HEK293 (cell line): ENCODE data around the gene DNAAF5.
A peak's percentile ranks its signal among the peaks of the same experiment; 100 is the strongest.

Source experiments
- CTCF ChIA-PET: fragments of 350-600 bp; formaldehyde crosslinking; extraction: SDS; loops from one replicate; lab custom pipeline; 2021; ENCODE audit warnings: antibody characterized with exemption; lab: Yijun Ruan, JAX
- POLR2A ChIA-PET: fragments of 300-600 bp; formaldehyde crosslinking; extraction: SDS; loops from one replicate; lab custom pipeline; 2020; ENCODE audit warnings: antibody characterized with exemption, inconsistent platforms; lab: Yijun Ruan, JAX
- H3K27ac ChIP-seq: fragments of 200-500 bp; sonication (Bioruptor generic); 2 replicates; pipeline ENCODE4 v1.5.1; 2014; ENCODE audit warnings: low read depth, low read length, control low read depth, inconsistent platforms; ENCODE audit errors: extremely low read depth
- H3K36me3 ChIP-seq, 2 experiments: fragments of 200-500 bp in 1 of 2; sonication (Bioruptor generic) in 1 of 2; 1 replicate in 1 of 2; 2 replicates in 1 of 2; pipeline ENCODE4 v1.5.1; 2014 to 2017; ENCODE audit warnings: inconsistent platforms in 2 of 2, low read length in 2 of 2; ENCODE audit not compliant: control insufficient read depth in 2 of 2, insufficient read depth in 1 of 2
- H3K4me1 ChIP-seq: fragments of 200-500 bp; sonication (Bioruptor generic); 2 replicates; pipeline ENCODE4 v1.5.1; 2014; ENCODE audit warnings: mild to moderate bottlenecking, low read length, inconsistent platforms; ENCODE audit not compliant: control insufficient read depth, insufficient read depth
- H3K4me3 ChIP-seq: 2 replicates; pipeline ENCODE4 v1.5.1; 2011; ENCODE audit warnings: low read depth, mild to moderate bottlenecking, control low read depth, low read length, moderate library complexity
- H3K9me3 ChIP-seq: fragments of 200-500 bp; sonication (Bioruptor generic); 2 replicates; pipeline ENCODE4 v1.5.1; 2014; ENCODE audit warnings: low read depth, low read length, inconsistent platforms; ENCODE audit not compliant: control insufficient read depth, insufficient read depth
- GLIS1 ChIP-seq: fragments of 450-650 bp; formaldehyde crosslinking; IDR thresholded peaks from 2 replicates; pipeline ENCODE4 v1.5.1; 2016; ENCODE audit warnings: missing biosample characterization, missing genetic modification characterization
- SETDB1 ChIP-seq: IDR thresholded peaks from one replicate; pipeline ENCODE4 v1.6.1; 2017; ENCODE audit warnings: mild to moderate bottlenecking, low read length, moderate library complexity, mixed read lengths; ENCODE audit not compliant: insufficient read length
- ZFHX2 ChIP-seq: fragments of 450-650 bp; formaldehyde crosslinking; conservative IDR thresholded peaks from 2 replicates; pipeline ENCODE4 v1.5.1; 2016; ENCODE audit warnings: missing biosample characterization, missing genetic modification characterization
- ZNF121 ChIP-seq: fragments of 450-650 bp; formaldehyde crosslinking; IDR thresholded peaks from 2 replicates; pipeline ENCODE4 v1.5.1; 2016; ENCODE audit warnings: missing biosample characterization, missing genetic modification characterization
- ZNF155 ChIP-seq: fragments of 450-650 bp; formaldehyde crosslinking; IDR thresholded peaks from 2 replicates; pipeline ENCODE4 v1.5.1; 2016; ENCODE audit warnings: missing biosample characterization, missing genetic modification characterization
- ZNF157 ChIP-seq: fragments of 450-650 bp; formaldehyde crosslinking; IDR thresholded peaks from 2 replicates; pipeline ENCODE4 v1.5.1; 2016; ENCODE audit warnings: missing biosample characterization, missing genetic modification characterization
- ZNF169 ChIP-seq: fragments of 450-650 bp; formaldehyde crosslinking; IDR thresholded peaks from 2 replicates; pipeline ENCODE4 v1.5.1; 2016; ENCODE audit warnings: missing biosample characterization, missing genetic modification characterization
- ZNF175 ChIP-seq: fragments of 450-650 bp; formaldehyde crosslinking; IDR thresholded peaks from 2 replicates; pipeline ENCODE4 v1.5.1; 2016; ENCODE audit warnings: missing biosample characterization, missing genetic modification characterization
- ZNF23 ChIP-seq: fragments of 450-650 bp; formaldehyde crosslinking; IDR thresholded peaks from 2 replicates; pipeline ENCODE4 v1.5.1; 2016; ENCODE audit warnings: missing biosample characterization, missing genetic modification characterization, borderline replicate concordance
- ZNF366 ChIP-seq: fragments of 450-650 bp; formaldehyde crosslinking; conservative IDR thresholded peaks from 2 replicates; pipeline ENCODE4 v1.5.1; 2016; ENCODE audit warnings: missing biosample characterization, missing genetic modification characterization
- ZNF548 ChIP-seq: fragments of 450-650 bp; formaldehyde crosslinking; IDR thresholded peaks from 2 replicates; pipeline ENCODE4 v1.5.1; 2016; ENCODE audit warnings: missing biosample characterization, missing genetic modification characterization
- ZNF558 ChIP-seq: fragments of 450-650 bp; formaldehyde crosslinking; IDR thresholded peaks from 2 replicates; pipeline ENCODE4 v1.5.1; 2016; ENCODE audit warnings: missing biosample characterization, missing genetic modification characterization
- ZNF596 ChIP-seq: fragments of 450-650 bp; IDR thresholded peaks from 2 replicates; pipeline ENCODE4 v1.5.0; 2018; ENCODE audit warnings: missing biosample characterization, mild to moderate bottlenecking, missing genetic modification characterization, moderate library complexity
- ZNF621 ChIP-seq: fragments of 450-650 bp; formaldehyde crosslinking; IDR thresholded peaks from 2 replicates; pipeline ENCODE4 v1.5.1; 2017; ENCODE audit warnings: missing biosample characterization, missing genetic modification characterization
- ZNF660 ChIP-seq: fragments of 450-650 bp; IDR thresholded peaks from 2 replicates; pipeline ENCODE4 v1.5.1; 2018; ENCODE audit warnings: missing biosample characterization, mild to moderate bottlenecking, missing genetic modification characterization
- ZNF76 ChIP-seq: fragments of 450-650 bp; formaldehyde crosslinking; IDR thresholded peaks from 2 replicates; pipeline ENCODE4; 2016; ENCODE audit warnings: low read depth, missing biosample characterization, missing genetic modification characterization, borderline replicate concordance
- ZXDB ChIP-seq: fragments of 450-650 bp; formaldehyde crosslinking; IDR thresholded peaks from 2 replicates; pipeline ENCODE4 v1.5.1; 2016; ENCODE audit warnings: missing biosample characterization, missing genetic modification characterization

DNAAF5 gene

DNA sequence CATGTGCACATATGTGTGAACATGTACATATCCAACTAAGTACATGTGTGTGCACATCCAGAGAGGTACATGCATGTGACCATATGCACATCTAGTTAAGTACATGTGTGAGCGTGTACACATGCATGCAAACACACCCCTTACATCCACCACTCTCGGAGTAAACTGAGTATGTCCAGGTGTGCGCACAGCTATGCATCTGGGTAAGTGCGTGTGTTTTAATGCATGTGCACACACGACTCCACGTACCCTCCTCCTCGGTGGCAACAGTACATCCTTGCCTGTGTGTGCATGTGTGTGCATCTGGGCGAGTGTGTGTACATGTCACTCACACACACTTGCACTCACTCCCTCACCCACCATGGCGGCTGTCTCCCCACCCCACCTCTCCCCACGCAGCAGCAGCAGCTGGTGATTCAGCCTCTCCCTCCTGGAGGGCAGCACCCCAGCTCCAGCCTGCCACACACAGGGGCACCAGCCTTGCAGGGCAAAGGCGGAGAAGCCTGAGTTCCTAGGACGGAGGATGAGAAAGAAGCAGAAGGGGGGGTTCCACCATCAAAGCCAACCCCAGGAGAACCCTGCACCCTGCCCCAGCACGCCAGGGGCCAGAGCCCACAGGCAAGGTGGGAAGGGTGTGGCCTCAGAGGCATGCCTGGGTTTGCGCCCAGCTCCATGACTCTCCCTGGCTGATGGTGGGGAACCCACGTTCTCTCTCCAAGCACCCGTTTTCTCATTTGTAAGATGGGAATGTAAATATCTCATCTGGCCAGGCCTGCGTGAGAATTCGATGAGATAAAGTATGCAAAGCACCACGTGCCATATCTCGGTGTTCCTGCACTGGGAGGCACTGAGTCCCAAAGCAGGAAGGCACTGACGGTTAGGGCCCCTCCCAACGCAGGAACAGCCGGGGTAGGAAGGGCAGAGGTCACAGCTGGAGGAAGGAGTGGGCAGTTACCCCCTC lies 27.7 kb upstream of the DNAAF5 start:
- TF ChIP-seq ZNF169 (no peak), ZNF596 (no peak)
- peaks cover 0 to 5% of the 10 kb centered on the region in 2 experiments; a peak in 1 of 3 replicates for H3K36me3 ChIP-seq
- ChIA-PET POLR2A (no interaction called here), CTCF (no interaction called here)
- no peaks in the 10 kb centered on the region for H3K4me1 ChIP-seq
- no peaks in the 10 kb centered on the region for H3K9me3 ChIP-seq
- H3K4me3 ChIP-seq: no peak overlapping the region
- H3K27ac ChIP-seq: no peak overlapping the region

GRCh38 chr7:699476-700170 lies 26.9 kb upstream of the DNAAF5 start:
- Histone ChIP-seq H3K9me3 (no peaks in the 10 kb centered on the region), H3K27ac (no peak overlapping the region), H3K4me3 (no peak overlapping the region), H3K4me1 (no peaks in the 10 kb centered on the region), H3K36me3 (peaks cover 0 to 5% of the 10 kb centered on the region in 2 experiments; a peak in 1 of 3 replicates)
- ChIA-PET POLR2A (no interaction called here), CTCF (no interaction called here)
- no peak for TF ChIP-seq ZNF23
- no peak for TF ChIP-seq ZNF121 (tag by site-specific recombination)
- 0 out of 2 replicates have a peak, but pooled peaks have one; percentile 20 for TF ChIP-seq ZFHX2 (tag by site-specific recombination)
- no peak for TF ChIP-seq GLIS1 (tag by site-specific recombination)
- TF ChIP-seq ZNF157 (tag by site-specific recombination): no peak
- no peak for TF ChIP-seq ZNF621 (tag by site-specific recombination)

DNA sequence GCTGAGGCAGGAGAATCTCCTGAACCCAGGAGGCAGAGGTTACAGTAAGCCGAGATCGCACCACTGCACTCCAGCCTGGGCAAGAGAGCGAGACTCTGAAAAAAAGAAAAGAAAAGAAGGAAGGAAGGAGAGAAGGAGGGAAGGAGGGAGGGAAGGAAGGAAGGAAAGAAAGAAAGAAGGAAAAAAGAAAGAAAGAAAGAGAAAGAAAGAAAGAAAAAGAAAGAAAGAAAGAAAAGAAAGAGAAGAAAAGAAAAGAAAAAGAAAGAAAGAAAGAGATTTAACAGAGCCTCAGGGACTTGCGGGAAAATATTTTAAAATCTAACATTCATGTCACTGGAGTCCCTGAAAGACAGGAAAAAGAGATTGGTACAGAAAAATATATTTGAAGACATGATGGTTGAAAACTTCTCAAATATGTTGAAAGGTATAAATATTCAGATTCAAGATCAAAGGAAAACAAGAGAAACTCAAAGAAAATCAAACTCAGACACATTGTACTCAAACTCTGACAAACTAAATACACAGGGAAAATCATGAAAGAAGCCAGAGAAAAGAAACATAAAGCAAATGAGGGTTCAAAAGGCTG lies 25.3 kb upstream of the DNAAF5 start:
- ChIA-PET CTCF (no interaction called here), POLR2A (no interaction called here)
- H3K27ac ChIP-seq: no peak overlapping the region
- H3K9me3 ChIP-seq: no peaks in the 10 kb centered on the region
- TF ChIP-seq ZNF157 (tag by site-specific recombination): no peak
- TF ChIP-seq ZNF558 (tag by site-specific recombination): peak; percentile 93
- TF ChIP-seq ZNF548 (tag by site-specific recombination): no peak
- TF ChIP-seq ZNF175: no peak
- TF ChIP-seq ZNF366 (tag by site-specific recombination): peak; percentile 87
- no peak for TF ChIP-seq ZNF155 (tag by site-specific recombination)
- TF ChIP-seq ZXDB: no peak
- no peak for TF ChIP-seq ZNF76 (tag by site-specific recombination)
- no peak overlapping the region for H3K4me3 ChIP-seq
- peaks cover 0 to 5% of the 10 kb centered on the region in 2 experiments; a peak in 1 of 3 replicates for H3K36me3 ChIP-seq
- H3K4me1 ChIP-seq: no peaks in the 10 kb centered on the region

DNA sequence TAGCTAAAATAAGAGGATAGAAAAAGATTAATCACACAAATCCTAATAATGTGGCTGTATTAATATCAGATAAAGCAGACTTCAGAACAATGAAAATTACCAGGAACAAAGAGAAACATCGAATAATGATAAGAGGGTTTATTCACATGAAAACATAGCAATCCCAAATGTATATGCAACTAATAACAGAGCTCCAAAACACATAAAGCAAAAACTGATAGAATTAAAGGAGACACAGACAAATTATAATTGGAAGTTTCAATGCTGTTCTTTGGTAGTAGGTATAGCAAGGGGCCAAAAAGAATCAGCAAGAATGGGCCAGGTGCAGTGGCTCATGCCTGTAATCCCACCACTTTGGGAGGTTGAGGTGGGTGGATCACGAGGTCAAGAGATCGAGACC lies 23.4 kb upstream of the DNAAF5 start:
- TF ChIP-seq ZNF660 (tag by site-specific recombination) (no peak), SETDB1 (peak; percentile 77)
- TF ChIP-seq, all 188 proteins: peak for 1
- H3K9me3 ChIP-seq: no peaks in the 10 kb centered on the region
- POLR2A ChIA-PET: no interaction called here
- no peak overlapping the region for H3K4me3 ChIP-seq
- CTCF ChIA-PET: interaction anchor here (0.5 to 0.6 kb wide), 2 partner anchors 33 to 83 kb away, joined by 3 to 5 read pairs; no protein-coding TSS in a partner anchor
- H3K4me1 ChIP-seq: no peaks in the 10 kb centered on the region
- no peak overlapping the region for H3K27ac ChIP-seq
- peaks cover 0 to 5% of the 10 kb centered on the region in 2 experiments; a peak in 1 of 3 replicates for H3K36me3 ChIP-seq
